Measurements from ENCODE around the gene MBNL1. TPM values are rescaled to one million over a fixed set of nuclear protein-coding genes. Genes with fewer than 3 reads are reported as not detected.

Gene MBNL1
- total RNA-seq, 1 donor, result 465 TPM

DNA sequence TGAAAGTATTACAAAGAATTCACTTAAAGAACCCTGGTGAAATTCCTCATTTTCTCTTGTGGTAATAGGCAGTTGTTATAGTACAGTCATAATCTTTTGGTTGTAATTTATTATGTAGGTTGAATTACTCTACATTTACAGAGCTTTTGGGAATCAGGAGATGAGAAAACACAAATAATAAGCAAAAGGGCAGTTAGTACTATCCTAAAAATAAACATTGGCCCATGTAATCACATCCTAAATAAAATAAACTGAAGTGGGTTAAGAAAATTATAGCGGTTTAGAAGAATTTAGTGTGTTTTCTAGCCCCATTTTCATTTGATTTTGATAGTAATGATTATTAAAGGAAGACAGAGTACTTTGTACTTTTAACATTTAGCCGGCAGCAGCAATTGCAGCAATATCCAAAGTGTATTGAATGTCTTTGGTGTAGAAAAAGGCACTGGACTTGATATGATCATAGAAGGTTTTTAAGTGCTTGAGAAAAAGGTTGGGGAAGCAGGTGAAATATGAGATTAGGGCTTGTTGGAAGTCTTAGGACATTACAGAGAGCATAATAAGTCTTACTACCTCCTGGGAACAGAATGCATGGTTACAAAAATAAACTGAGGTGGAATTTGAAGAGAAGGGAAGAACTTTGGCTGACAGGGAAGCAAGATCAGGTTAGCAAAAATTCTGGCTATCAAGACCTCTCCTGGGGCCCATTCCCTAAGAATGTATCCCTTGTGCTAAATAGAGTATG is 79.9 kb downstream of the MBNL1 start:
- TF ChIP-seq, protein P1, sequence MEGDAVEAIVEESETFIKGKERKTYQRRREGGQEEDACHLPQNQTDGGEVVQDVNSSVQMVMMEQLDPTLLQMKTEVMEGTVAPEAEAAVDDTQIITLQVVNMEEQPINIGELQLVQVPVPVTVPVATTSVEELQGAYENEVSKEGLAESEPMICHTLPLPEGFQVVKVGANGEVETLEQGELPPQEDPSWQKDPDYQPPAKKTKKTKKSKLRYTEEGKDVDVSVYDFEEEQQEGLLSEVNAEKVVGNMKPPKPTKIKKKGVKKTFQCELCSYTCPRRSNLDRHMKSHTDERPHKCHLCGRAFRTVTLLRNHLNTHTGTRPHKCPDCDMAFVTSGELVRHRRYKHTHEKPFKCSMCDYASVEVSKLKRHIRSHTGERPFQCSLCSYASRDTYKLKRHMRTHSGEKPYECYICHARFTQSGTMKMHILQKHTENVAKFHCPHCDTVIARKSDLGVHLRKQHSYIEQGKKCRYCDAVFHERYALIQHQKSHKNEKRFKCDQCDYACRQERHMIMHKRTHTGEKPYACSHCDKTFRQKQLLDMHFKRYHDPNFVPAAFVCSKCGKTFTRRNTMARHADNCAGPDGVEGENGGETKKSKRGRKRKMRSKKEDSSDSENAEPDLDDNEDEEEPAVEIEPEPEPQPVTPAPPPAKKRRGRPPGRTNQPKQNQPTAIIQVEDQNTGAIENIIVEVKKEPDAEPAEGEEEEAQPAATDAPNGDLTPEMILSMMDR (IDR thresholded peaks at IDR 0.05; ENCODE audit: insufficient read depth, low read length), result no peak
- peak; percentile 22 for DNase-seq (ENCODE audit: low read depth)
- no peak overlapping the region for H3K4me3 ChIP-seq (ENCODE audit: low read depth, low read length)

DNA sequence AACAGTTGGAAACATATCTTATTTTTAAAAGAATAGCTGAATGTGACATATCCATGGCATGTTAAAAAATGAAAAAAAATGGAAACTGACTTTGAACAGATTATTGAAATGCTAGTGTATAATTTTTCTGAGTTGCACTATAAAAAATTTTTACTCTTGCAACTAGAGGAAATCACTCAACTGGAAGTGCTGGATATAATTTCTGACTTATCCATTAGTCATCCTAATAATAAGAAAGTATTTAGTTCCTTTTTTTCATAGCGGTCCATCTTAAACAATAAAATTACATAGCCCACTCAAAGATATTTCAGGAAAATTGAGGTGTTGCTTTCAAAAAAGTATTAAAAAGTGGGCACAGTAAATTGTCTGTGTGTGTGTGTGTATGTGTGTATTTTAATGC is 80.7 kb downstream of the MBNL1 start:
- H3K4me3 ChIP-seq (ENCODE audit: low read depth, low read length), result no peak overlapping the region
- TF ChIP-seq, protein P1 (IDR thresholded peaks at IDR 0.05; ENCODE audit: insufficient read depth, low read length), result no peak
- peak; percentile 50 for DNase-seq (ENCODE audit: low read depth)

DNA sequence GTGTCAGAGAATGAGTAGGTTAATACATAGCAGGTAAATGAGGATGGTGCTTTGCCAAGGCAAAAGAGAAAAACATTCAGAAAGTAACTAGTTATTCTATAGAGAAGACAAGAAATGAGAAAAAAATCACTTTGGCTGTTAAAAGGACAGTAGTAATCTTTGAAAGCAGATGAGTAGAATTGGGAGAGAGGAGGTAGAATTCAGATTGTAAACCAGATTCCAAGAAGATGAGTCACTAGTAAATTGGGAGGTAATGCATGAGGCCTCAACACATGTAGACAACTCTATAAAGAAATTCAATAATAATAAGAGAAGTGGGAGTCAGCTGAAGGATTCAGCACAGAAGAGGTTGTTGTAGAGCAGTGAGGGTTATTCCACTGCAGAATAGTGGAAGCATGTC is 81.4 kb downstream of the MBNL1 start:
- H3K4me3 ChIP-seq (ENCODE audit: low read depth, low read length), result no peak overlapping the region
- TF ChIP-seq, protein P1 (IDR thresholded peaks at IDR 0.05; ENCODE audit: insufficient read depth, low read length), result no peak
- DNase-seq (ENCODE audit: low read depth), result peak; percentile 35

DNA sequence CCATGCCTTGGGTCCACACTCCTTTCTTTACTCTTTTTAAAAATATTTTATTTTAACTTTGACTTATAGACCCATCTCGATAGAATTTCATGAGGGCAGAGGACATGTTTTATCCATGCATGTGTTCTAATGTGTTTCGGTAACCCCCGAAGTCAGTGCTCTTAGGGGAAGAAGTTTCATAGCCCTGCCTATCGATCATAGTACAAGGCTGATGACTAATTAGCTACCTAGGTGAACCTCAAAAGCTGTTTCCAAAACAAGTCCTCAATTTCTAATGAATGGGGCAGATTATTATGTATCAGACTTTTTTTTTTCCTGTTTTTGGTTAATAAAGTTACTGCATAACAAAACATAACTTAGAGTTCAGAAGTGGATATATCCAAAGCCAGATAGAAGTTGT is 82.0 kb downstream of the MBNL1 start:
- TF ChIP-seq, protein P1 (IDR thresholded peaks at IDR 0.05; ENCODE audit: insufficient read depth, low read length), result no peak
- no peak overlapping the region for H3K4me3 ChIP-seq (ENCODE audit: low read depth, low read length)
- DNase-seq (ENCODE audit: low read depth), result no peak

DNA sequence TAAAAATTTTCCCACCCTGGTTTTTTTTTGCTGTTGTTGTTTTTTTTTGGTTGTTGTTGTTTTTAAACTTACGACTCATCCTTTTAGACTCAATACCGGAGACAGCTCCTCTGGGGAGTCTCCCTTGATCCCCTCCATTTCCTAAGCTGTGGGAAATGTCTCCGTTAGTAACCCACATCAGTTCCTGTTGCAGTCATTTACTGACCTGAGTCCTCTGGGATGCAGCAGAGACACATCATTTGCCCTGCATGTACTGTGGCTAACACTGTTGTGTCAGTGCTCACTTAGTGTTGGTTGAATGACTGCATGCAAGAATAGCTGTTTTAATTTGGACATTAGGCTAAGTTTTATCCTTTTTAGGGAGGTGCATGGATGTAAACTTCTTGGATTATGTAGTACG is 83.8 kb downstream of the MBNL1 start:
- no peak overlapping the region for H3K4me3 ChIP-seq (ENCODE audit: low read depth, low read length)
- TF ChIP-seq, protein P1 (IDR thresholded peaks at IDR 0.05; ENCODE audit: insufficient read depth, low read length), result no peak
- DNase-seq (ENCODE audit: low read depth), result no peak

DNA sequence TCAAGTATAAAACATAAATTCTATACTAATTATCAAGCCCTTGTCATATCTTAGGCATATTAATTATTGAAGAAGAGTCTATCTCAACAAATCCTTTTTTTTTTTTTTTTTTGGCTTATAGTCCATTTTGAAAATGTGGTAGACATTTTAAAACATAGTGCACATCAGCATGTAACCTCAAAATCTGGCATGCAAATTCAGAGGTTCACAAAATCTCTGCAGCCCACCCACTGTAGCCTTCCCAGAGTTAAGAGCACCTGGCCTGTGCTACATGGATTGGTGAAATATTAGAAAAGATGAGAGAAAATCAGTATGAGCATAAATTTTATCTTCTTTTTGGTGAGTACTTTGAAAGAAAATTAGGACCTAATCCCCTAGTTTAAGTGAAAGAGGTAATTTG is 84.8 kb downstream of the MBNL1 start:
- H3K4me3 ChIP-seq (ENCODE audit: low read depth, low read length), result no peak overlapping the region
- no peak for DNase-seq (ENCODE audit: low read depth)
- TF ChIP-seq, protein P1 (IDR thresholded peaks at IDR 0.05; ENCODE audit: insufficient read depth, low read length), result no peak

All from fibroblast of the aortic adventitia (primary cell).